Bronchial epithelial cell (primary cell): Measurements from ENCODE around the gene FBXO28. TPM values are rescaled to one million over a fixed set of nuclear protein-coding genes. Genes with fewer than 3 reads are reported as not detected.

Source experiments
- DNase-seq: peaks from one replicate; pipeline ENCODE4 v3.0.0-alpha.2; 2010; ENCODE audit warnings: low read depth
- FAIRE-seq: peaks from 2 replicates; lab custom pipeline; 2011; peaks lifted over from hg19 to GRCh38; lab: Jason Lieb, UNC
- H3K27me3 ChIP-seq: 2 replicates; pipeline ENCODE4 v1.5.1; 2011; ENCODE audit warnings: low read length; ENCODE audit not compliant: control insufficient read depth, insufficient read depth
- H3K36me3 ChIP-seq: 2 replicates; pipeline ENCODE4 v1.5.1; 2011; ENCODE audit warnings: low read length; ENCODE audit not compliant: control insufficient read depth, insufficient read depth
- H3K4me3 ChIP-seq: 2 replicates; pipeline ENCODE4 v1.5.1; 2011; ENCODE audit warnings: mild to moderate bottlenecking, low read depth, low read length, control low read depth
- CTCF ChIP-seq: IDR thresholded peaks from 2 replicates; pipeline ENCODE4 v1.5.1; 2011; ENCODE audit warnings: mild to moderate bottlenecking, moderate library complexity, low read length, control low read depth, inconsistent platforms; ENCODE audit not compliant: insufficient read depth, severe bottlenecking
- total RNA-seq: library from RNA; depleted of rRNA; stranded (reverse); fragments of >200 nt; gene quantifications from 2 replicates; pipeline ENCODE4 v1.2.1, GENCODE V29; 2014

Gene FBXO28
- total RNA-seq, 1 donor from 2014 or later: 35.8 TPM

GRCh38 chr1:224081604-224082003 lies 32.3 kb upstream of the FBXO28 start:
- no peaks in the 10 kb centered on the region for H3K36me3 ChIP-seq
- FAIRE-seq: no peak
- H3K4me3 ChIP-seq: no peak overlapping the region
- no peaks in the 10 kb centered on the region for H3K27me3 ChIP-seq
- no peak for DNase-seq
- TF ChIP-seq CTCF: no peak

GRCh38 chr1:224082146-224082545 lies 31.8 kb upstream of the FBXO28 start:
- Histone ChIP-seq H3K36me3 (no peaks in the 10 kb centered on the region), H3K27me3 (no peaks in the 10 kb centered on the region), H3K4me3 (no peak overlapping the region)
- DNase-seq (no peak), FAIRE-seq (no peak)
- TF ChIP-seq CTCF: no peak

- no peak overlapping the region for H3K4me3 ChIP-seq
- FAIRE-seq: no peak
- TF ChIP-seq CTCF: no peak
- no peaks in the 10 kb centered on the region for H3K27me3 ChIP-seq
- H3K36me3 ChIP-seq: no peaks in the 10 kb centered on the region
- no peak for DNase-seq
Measured at GRCh38 chr1:224084867-224085266, 29.0 kb upstream of the FBXO28 start.

GRCh38 chr1:224085421-224086108 lies 28.3 kb upstream of the FBXO28 start:
- no peak for TF ChIP-seq CTCF
- no peak for FAIRE-seq
- no peak for DNase-seq
- Histone ChIP-seq H3K36me3 (no peaks in the 10 kb centered on the region), H3K27me3 (no peaks in the 10 kb centered on the region), H3K4me3 (no peak overlapping the region)

- no peak for TF ChIP-seq CTCF
- DNase-seq: no peak
- H3K27me3 ChIP-seq: no peaks in the 10 kb centered on the region
- H3K36me3 ChIP-seq: no peaks in the 10 kb centered on the region
- H3K4me3 ChIP-seq: no peak overlapping the region
- FAIRE-seq: no peak
Measured at GRCh38 chr1:224087286-224087794, 26.6 kb upstream of the FBXO28 start.

GRCh38 chr1:224089583-224089982 lies 24.3 kb upstream of the FBXO28 start:
- TF ChIP-seq CTCF: no peak
- Histone ChIP-seq H3K36me3 (no peaks in the 10 kb centered on the region), H3K4me3 (no peak overlapping the region), H3K27me3 (no peaks in the 10 kb centered on the region)
- DNase-seq: no peak
- FAIRE-seq: no peak
